Measurements from ENCODE around the gene FCHSD1. TPM values are rescaled to one million over a fixed set of nuclear protein-coding genes. Genes with fewer than 3 reads are reported as not detected.
A peak's percentile ranks its signal among the peaks of the same experiment; 100 is the strongest.
"Not testable (repeated sequence)": the region's sequence is repeated elsewhere in the genome, so short reads cannot be mapped to it uniquely, and the experiment has no call there.

FCHSD1 gene
- total RNA-seq, 1 donor from 2014 or later, result 33.0 TPM

GRCh38 chr5:141628175-141628788 lies 22.9 kb downstream of the FCHSD1 start:
- no peak for ATAC-seq
- intact Hi-C loops (cut with DNase I), result no loop called here
- peak; percentile 43 for DNase-seq (ENCODE audit: low spot score)

GRCh38 chr5:141623611-141624010 lies 27.6 kb downstream of the FCHSD1 start:
- intact Hi-C loops (cut with DNase I), result no loop called here

GRCh38 chr5:141623186-141623585 lies 28.0 kb downstream of the FCHSD1 start:
- no peak for DNase-seq (ENCODE audit: low spot score)
- intact Hi-C loops (cut with DNase I), result no loop called here
- no peak for ATAC-seq

More at GRCh38 chr5:141623611-141624010, 27.6 kb downstream of the FCHSD1 start:
- DNase-seq (ENCODE audit: low spot score), result no peak
- no peak for ATAC-seq

GRCh38 chr5:141618804-141619554 lies 32.2 kb downstream of the FCHSD1 start, which contains the start of gene DIAPH1:
Gene DIAPH1, minus strand, starts transcription at chr5:141619000. Its CDS starts 86 bp downstream, at chr5:141618914.
- intact Hi-C loops (cut with DNase I), result no loop called here
- peak; percentile 97 for ATAC-seq
- DNase-seq (ENCODE audit: low spot score), result peak; percentile 96

- ATAC-seq (peak; percentile 21), DNase-seq (ENCODE audit: low spot score) (no peak)
- intact Hi-C loops (cut with DNase I), result no loop called here
Measured at GRCh38 chr5:141618030-141618803, 33.0 kb downstream of the FCHSD1 start.

- DNase-seq (ENCODE audit: low spot score) (no peak), ATAC-seq (no peak)
- intact Hi-C loops (cut with DNase I), result no loop called here
Measured at GRCh38 chr5:141617682-141618029, 33.6 kb downstream of the FCHSD1 start.

GRCh38 chr5:141617128-141617527 lies 34.1 kb downstream of the FCHSD1 start:
- no peak for ATAC-seq
- intact Hi-C loops (cut with DNase I), result no loop called here
- no peak for DNase-seq (ENCODE audit: low spot score)

GRCh38 chr5:141615991-141616720 lies 35.1 kb downstream of the FCHSD1 start:
- intact Hi-C loops (cut with DNase I), result no loop called here
- no peak for ATAC-seq
- DNase-seq (ENCODE audit: low spot score), result no peak

- DNase-seq (ENCODE audit: low spot score) (no peak), ATAC-seq (no peak)
- intact Hi-C loops (cut with DNase I), result no loop called here
Measured at GRCh38 chr5:141613344-141613743, 37.9 kb downstream of the FCHSD1 start.

- DNase-seq (ENCODE audit: low spot score), result no peak
- intact Hi-C loops (cut with DNase I), result no loop called here
- no peak for ATAC-seq
Measured at GRCh38 chr5:141611289-141611688, 39.9 kb downstream of the FCHSD1 start.

GRCh38 chr5:141609921-141610320 lies 41.3 kb downstream of the FCHSD1 start:
- DNase-seq (ENCODE audit: low spot score); intact Hi-C loops (cut with DNase I); ATAC-seq: not testable (repeated sequence)

- intact Hi-C loops (cut with DNase I), result no loop called here
- no peak for ATAC-seq
Measured at GRCh38 chr5:141609044-141609443, 42.2 kb downstream of the FCHSD1 start.

GRCh38 chr5:141608557-141608956 lies 42.7 kb downstream of the FCHSD1 start:
- no peak for DNase-seq (ENCODE audit: low spot score)
- intact Hi-C loops (cut with DNase I), result no loop called here
- no peak for ATAC-seq

More at GRCh38 chr5:141609044-141609443, 42.2 kb downstream of the FCHSD1 start:
- DNase-seq (ENCODE audit: low spot score), result no peak

- intact Hi-C loops (cut with DNase I), result no loop called here
- DNase-seq (ENCODE audit: low spot score), result no peak
- no peak for ATAC-seq
Measured at GRCh38 chr5:141608046-141608445, 43.2 kb downstream of the FCHSD1 start.

GRCh38 chr5:141605523-141606277 lies 45.5 kb downstream of the FCHSD1 start:
- intact Hi-C loops (cut with DNase I), result no loop called here
- no peak for DNase-seq (ENCODE audit: low spot score)
- peak; percentile 87 for ATAC-seq

GRCh38 chr5:141603923-141604717 lies 47.1 kb downstream of the FCHSD1 start:
- DNase-seq (ENCODE audit: low spot score), result no peak
- ATAC-seq, result peak; percentile 97
- intact Hi-C loops (cut with DNase I), result no loop called here

GRCh38 chr5:141602606-141603005 lies 48.6 kb downstream of the FCHSD1 start:
- no peak for ATAC-seq
- intact Hi-C loops (cut with DNase I), result no loop called here
- DNase-seq (ENCODE audit: low spot score), result no peak
